K562 (cell line): ENCODE results near the gene CDC27. TPM values are rescaled to one million over a fixed set of nuclear protein-coding genes. Genes with fewer than 3 reads are reported as not detected.
A peak's percentile ranks its signal among the peaks of the same experiment; 100 is the strongest.

ENCODE experiments used
- ARID2 ChIP-seq: fragments of 450-650 bp; IDR thresholded peaks from 2 replicates; pipeline ENCODE4 v1.6.1; 2017; ENCODE audit warnings: antibody characterized with exemption, mild to moderate bottlenecking
- CCNT2 ChIP-seq: IDR thresholded peaks from 2 replicates; pipeline ENCODE4 v1.6.1; 2011; ENCODE audit warnings: borderline replicate concordance, low read depth, mild to moderate bottlenecking, moderate library complexity, mixed read lengths, low read length; ENCODE audit not compliant: insufficient read length; ENCODE audit errors: extremely low read depth
- FOSL1 ChIP-seq: fragments of 200-800 bp; sonication (Bioruptor generic); conservative IDR thresholded peaks from 2 replicates; pipeline ENCODE4 v1.6.1; 2016; ENCODE audit warnings: missing genetic modification characterization, missing compliant biosample characterization
- GABPB1 ChIP-seq: sonication (generic); formaldehyde crosslinking; IDR thresholded peaks from 2 replicates; pipeline ENCODE4 v1.8.0; 2022; ENCODE audit warnings: mild to moderate bottlenecking, missing genetic modification reagents
- GTF2A2 ChIP-seq: IDR thresholded peaks from 2 replicates; pipeline ENCODE4 v1.6.1; 2016; ENCODE audit warnings: mild to moderate bottlenecking, missing genetic modification characterization, missing compliant biosample characterization
- HIVEP1 ChIP-seq: fragments of 250-450 bp; sonication (Bioruptor Pico); IDR thresholded peaks from 2 replicates; pipeline ENCODE4 v1.4.0; 2020; ENCODE audit warnings: mild to moderate bottlenecking
- JUNB ChIP-seq: fragments of 450-650 bp; formaldehyde crosslinking; conservative IDR thresholded peaks from 2 replicates; pipeline ENCODE4 v1.4.0; 2020; ENCODE audit warnings: mild to moderate bottlenecking
- PHB ChIP-seq: fragments of 250-450 bp; sonication (Bioruptor Pico); IDR thresholded peaks from 2 replicates; pipeline ENCODE4 v1.5.0; 2021
- SMAD1 ChIP-seq: fragments of 150-350 bp; IDR thresholded peaks from 2 replicates; pipeline ENCODE4 v1.6.1; 2014; ENCODE audit warnings: low read length, low read depth; ENCODE audit not compliant: partially characterized antibody
- SRSF9 ChIP-seq: fragments of 200-400 bp; formaldehyde crosslinking; IDR thresholded peaks from 2 replicates; pipeline ENCODE4 v1.6.1; 2017; ENCODE audit warnings: low read depth, low read length, borderline replicate concordance
- TCF7 ChIP-seq: sonication (generic); IDR thresholded peaks from 2 replicates; pipeline ENCODE4 v1.6.1; 2016; ENCODE audit warnings: antibody characterized with exemption, borderline replicate concordance
- WHSC1 ChIP-seq: IDR thresholded peaks from one replicate; pipeline ENCODE4 v1.6.1; 2012; ENCODE audit warnings: low read length, control low read depth, inconsistent platforms
- ZNF174 ChIP-seq: fragments of 250-450 bp; sonication (Bioruptor Pico); IDR thresholded peaks from 2 replicates; pipeline ENCODE4 v1.4.0; 2020; ENCODE audit warnings: mild to moderate bottlenecking
- ZNF561 ChIP-seq: fragments of 450-650 bp; formaldehyde crosslinking; conservative IDR thresholded peaks from 2 replicates; pipeline ENCODE4 v1.4.0; 2020; ENCODE audit warnings: mild to moderate bottlenecking, moderate library complexity
- ZNF764 ChIP-seq: fragments of 250-450 bp; sonication (Bioruptor Pico); IDR thresholded peaks from 2 replicates; pipeline ENCODE4 v1.4.0; 2020; ENCODE audit warnings: low read depth, mild to moderate bottlenecking, moderate library complexity
- polyA plus RNA-seq, 8 experiments: library from polyadenylated mRNA; depleted of rRNA in 4 of 8; stranded (reverse) in 5 of 8; unstranded in 3 of 8; fragments of >200 nt; fragmentation: Nextera tagmentation in 2 of 8; fragmentation: Illumina TruSeq in 1 of 8; extraction: Ambion mirVana in 2 of 8; extraction: Trizol in 1 of 8; gene quantifications; 2 replicates each; pipeline versions ENCODE4 v1.2.1 to v1.2.3, GENCODE V29; 2011 to 2014; ENCODE audit warnings: inconsistent platforms in 1 of 8, missing spikeins in 1 of 8
- total RNA-seq, 7 experiments: library from RNA; depleted of rRNA in 6 of 7; stranded (reverse); fragments of >200 nt in 6 of 7; fragmentation: Illumina TruSeq in 2 of 7; extraction: Trizol in 2 of 7; gene quantifications; 2 replicates each; pipeline versions ENCODE4 v1.2.1 to v1.2.3, GENCODE V29; 2011 to 2021; ENCODE audit warnings: low replicate concordance in 1 of 7
- TF ChIP-seq, protein P1 (sequence below): fragments of 450-650 bp; formaldehyde crosslinking; conservative IDR thresholded peaks from 2 replicates; pipeline ENCODE4 v1.4.0; 2022; ENCODE audit warnings: mild to moderate bottlenecking, missing genetic modification characterization
- TF ChIP-seq, protein P2 (sequence below): sonication (generic); formaldehyde crosslinking; IDR thresholded peaks from 2 replicates; pipeline ENCODE4 v1.8.1; 2022; ENCODE audit warnings: missing genetic modification reagents
- TF ChIP-seq, protein P3 (sequence below): sonication (generic); formaldehyde crosslinking; IDR thresholded peaks from 2 replicates; pipeline ENCODE4 v1.8.1; 2023; ENCODE audit warnings: mild to moderate bottlenecking, missing genetic modification reagents
- TF ChIP-seq, protein P4 (sequence below): fragments of 450-650 bp; IDR thresholded peaks from 2 replicates; pipeline ENCODE4 v1.6.1; 2017; ENCODE audit warnings: antibody characterized with exemption
- TF ChIP-seq, protein P5 (sequence below): fragments of 250-450 bp; sonication (Bioruptor Pico); IDR thresholded peaks from 2 replicates; pipeline ENCODE4 v1.5.0; 2022; ENCODE audit warnings: mild to moderate bottlenecking

The CDC27 gene
- total and polyA plus RNA-seq, 9 of the 15 experiments (the other 6 are each of a cell fraction or from before 2014, with no cell fraction given), result 28.6 to 155 (median 94.1) TPM

DNA sequence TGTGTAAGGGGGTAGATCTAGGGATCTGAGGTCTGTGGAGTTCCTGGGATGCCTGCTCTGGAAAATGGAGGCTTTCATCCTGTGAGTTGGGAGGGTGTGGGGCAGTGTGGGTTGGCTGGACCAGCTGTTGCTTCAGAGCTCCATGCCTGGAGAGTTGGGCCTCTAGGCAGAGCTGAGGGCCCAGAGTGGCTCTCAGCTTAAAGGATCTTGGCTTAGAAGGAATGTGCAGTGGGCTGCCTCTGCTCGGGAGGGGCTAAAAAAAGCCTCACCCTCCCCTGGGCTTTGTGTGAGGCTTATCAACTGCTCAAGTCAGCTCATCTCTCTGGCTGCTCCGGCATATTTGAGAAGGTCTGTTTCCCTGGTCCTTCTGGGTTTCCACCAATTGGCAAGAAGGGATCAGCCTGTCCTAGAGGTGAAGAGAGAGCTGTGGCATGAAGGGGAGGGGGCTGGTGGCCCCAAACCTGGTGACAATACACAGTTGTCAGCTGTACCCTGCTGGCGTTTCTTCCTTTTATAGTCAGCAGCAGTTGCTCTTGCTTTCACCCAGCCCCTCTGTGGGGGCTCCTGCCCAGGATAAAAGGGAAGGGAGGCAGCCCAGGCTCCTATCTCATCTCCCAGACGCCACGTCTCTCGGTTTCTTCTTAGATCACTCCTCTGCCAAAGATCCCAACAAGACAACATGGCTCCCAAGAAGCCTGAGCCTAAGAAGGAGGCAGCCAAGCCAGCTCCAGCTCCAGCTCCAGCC is 19.8 kb upstream of the CDC27 start, which contains the start of gene MYL4 (continued):
- TF ChIP-seq, protein P1, sequence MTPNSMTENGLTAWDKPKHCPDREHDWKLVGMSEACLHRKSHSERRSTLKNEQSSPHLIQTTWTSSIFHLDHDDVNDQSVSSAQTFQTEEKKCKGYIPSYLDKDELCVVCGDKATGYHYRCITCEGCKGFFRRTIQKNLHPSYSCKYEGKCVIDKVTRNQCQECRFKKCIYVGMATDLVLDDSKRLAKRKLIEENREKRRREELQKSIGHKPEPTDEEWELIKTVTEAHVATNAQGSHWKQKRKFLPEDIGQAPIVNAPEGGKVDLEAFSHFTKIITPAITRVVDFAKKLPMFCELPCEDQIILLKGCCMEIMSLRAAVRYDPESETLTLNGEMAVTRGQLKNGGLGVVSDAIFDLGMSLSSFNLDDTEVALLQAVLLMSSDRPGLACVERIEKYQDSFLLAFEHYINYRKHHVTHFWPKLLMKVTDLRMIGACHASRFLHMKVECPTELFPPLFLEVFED (CRISPR knock-in tag), result no peak
- TF ChIP-seq HIVEP1 (no peak), ZNF764 (CRISPR knock-in tag) (no peak), PHB (CRISPR knock-in tag) (no peak), ZNF561 (CRISPR knock-in tag) (no peak), JUNB (CRISPR knock-in tag) (no peak), CCNT2 (no peak), GABPB1 (CRISPR knock-in tag) (no peak), SRSF9 (no peak), ZNF174 (CRISPR knock-in tag) (no peak), TCF7 (no peak), WHSC1 (no peak), SMAD1 (peak; percentile 18), ARID2 (no peak), GTF2A2 (tag) (no peak), FOSL1 (tag) (no peak)
- TF ChIP-seq, protein P2, sequence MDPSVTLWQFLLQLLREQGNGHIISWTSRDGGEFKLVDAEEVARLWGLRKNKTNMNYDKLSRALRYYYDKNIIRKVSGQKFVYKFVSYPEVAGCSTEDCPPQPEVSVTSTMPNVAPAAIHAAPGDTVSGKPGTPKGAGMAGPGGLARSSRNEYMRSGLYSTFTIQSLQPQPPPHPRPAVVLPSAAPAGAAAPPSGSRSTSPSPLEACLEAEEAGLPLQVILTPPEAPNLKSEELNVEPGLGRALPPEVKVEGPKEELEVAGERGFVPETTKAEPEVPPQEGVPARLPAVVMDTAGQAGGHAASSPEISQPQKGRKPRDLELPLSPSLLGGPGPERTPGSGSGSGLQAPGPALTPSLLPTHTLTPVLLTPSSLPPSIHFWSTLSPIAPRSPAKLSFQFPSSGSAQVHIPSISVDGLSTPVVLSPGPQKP, result no peak
- TF ChIP-seq, protein P3, sequence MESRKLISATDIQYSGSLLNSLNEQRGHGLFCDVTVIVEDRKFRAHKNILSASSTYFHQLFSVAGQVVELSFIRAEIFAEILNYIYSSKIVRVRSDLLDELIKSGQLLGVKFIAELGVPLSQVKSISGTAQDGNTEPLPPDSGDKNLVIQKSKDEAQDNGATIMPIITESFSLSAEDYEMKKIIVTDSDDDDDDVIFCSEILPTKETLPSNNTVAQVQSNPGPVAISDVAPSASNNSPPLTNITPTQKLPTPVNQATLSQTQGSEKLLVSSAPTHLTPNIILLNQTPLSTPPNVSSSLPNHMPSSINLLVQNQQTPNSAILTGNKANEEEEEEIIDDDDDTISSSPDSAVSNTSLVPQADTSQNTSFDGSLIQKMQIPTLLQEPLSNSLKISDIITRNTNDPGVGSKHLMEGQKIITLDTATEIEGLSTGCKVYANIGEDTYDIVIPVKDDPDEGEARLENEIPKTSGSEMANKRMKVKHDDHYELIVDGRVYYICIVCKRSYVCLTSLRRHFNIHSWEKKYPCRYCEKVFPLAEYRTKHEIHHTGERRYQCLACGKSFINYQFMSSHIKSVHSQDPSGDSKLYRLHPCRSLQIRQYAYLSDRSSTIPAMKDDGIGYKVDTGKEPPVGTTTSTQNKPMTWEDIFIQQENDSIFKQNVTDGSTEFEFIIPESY (CRISPR knock-in tag), result no peak
- TF ChIP-seq, protein P4, sequence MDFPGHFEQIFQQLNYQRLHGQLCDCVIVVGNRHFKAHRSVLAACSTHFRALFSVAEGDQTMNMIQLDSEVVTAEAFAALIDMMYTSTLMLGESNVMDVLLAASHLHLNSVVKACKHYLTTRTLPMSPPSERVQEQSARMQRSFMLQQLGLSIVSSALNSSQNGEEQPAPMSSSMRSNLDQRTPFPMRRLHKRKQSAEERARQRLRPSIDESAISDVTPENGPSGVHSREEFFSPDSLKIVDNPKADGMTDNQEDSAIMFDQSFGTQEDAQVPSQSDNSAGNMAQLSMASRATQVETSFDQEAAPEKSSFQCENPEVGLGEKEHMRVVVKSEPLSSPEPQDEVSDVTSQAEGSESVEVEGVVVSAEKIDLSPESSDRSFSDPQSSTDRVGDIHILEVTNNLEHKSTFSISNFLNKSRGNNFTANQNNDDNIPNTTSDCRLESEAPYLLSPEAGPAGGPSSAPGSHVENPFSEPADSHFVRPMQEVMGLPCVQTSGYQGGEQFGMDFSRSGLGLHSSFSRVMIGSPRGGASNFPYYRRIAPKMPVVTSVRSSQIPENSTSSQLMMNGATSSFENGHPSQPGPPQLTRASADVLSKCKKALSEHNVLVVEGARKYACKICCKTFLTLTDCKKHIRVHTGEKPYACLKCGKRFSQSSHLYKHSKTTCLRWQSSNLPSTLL, result no peak
- TF ChIP-seq, protein P5, sequence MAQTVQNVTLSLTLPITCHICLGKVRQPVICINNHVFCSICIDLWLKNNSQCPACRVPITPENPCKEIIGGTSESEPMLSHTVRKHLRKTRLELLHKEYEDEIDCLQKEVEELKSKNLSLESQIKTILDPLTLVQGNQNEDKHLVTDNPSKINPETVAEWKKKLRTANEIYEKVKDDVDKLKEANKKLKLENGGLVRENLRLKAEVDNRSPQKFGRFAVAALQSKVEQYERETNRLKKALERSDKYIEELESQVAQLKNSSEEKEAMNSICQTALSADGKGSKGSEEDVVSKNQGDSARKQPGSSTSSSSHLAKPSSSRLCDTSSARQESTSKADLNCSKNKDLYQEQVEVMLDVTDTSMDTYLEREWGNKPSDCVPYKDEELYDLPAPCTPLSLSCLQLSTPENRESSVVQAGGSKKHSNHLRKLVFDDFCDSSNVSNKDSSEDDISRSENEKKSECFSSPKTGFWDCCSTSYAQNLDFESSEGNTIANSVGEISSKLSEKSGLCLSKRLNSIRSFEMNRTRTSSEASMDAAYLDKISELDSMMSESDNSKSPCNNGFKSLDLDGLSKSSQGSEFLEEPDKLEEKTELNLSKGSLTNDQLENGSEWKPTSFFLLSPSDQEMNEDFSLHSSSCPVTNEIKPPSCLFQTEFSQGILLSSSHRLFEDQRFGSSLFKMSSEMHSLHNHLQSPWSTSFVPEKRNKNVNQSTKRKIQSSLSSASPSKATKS (CRISPR knock-in tag), result no peak
